HS-27A (cell line): ENCODE data around the gene BAIAP3.

Source experiments
- DNase-seq: peaks from one replicate; pipeline ENCODE4 v3.0.0-alpha.2; 2012; ENCODE audit warnings: low read depth, missing footprints

BAIAP3 gene

DNA sequence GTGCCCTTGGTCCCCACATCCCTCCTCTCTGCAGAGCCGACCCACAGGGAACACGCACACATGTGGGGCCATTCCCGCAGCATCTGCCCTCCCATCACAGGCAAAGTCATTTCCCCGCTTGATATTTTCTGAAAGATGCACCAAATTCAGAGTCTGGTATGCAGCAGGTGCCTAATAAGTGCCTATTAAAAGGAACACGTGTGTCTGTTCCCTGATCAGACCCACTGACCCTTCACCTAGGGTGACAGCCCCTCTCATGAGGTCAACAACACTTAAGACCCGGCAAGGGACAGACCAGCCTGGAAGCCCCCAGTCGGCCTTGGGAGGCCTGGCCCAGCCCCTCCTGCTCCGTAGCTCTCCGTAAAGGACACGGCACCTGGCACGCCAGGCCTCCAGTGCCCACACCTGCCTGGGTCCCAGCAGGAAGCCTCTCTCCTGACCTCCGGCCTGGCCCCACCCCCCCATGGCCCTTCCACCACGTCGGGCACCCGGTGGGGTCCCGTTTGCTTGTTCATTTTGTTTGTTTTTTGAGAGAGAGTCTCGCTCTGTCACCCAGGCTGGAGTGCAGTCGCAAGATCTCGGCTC, 61.0 kb downstream of the BAIAP3 start:
- DNase-seq: no peak

DNA sequence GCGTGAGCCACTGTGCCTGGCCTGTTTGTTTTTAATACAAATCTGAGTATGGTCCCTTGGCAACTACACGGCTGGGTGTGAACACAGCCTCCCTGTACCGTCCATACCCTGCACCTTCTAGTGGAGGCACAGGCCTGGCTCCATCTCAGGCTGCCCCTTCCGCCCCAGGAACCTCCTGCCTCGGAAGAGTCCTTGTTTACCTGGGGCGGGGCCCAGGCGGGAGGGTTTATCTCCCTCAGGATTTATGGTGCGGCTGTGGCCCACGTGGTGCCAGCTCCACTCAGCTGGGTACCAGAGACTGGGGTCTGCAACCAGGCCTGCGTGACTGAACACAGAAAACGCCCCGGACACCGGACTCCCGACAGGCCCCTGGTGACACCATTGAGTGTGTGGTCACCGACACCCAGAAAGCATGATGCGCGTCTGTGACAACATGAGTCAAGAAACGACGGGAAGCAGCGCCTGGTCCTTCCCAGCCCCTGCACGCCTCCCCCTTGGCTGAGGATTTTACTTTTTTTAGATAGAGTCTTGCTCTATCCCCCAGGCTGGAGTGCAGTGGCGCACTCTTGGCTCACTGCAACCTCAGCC, 62.1 kb downstream of the BAIAP3 start:
- DNase-seq: no peak

DNA sequence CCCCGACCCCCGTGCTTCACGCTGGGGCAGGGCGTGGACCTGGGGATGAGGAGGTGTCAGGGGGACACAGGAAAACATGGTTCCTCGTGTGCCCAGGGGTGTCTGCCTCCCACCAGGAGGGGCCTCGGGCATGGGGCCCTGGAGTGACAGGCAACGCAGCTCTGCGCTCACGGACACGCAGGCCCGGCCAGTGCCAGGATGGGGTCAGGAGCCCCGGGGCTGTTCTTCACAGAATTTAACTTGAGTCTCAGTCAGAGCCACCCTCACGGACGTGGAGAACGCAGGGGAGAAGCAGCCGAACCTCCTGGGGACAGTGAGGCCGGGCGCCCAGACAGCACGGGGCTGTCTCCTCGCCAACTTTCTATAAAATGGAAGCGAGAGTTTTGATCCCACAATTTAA, 64.3 kb downstream of the BAIAP3 start:
- DNase-seq: no peak

DNA sequence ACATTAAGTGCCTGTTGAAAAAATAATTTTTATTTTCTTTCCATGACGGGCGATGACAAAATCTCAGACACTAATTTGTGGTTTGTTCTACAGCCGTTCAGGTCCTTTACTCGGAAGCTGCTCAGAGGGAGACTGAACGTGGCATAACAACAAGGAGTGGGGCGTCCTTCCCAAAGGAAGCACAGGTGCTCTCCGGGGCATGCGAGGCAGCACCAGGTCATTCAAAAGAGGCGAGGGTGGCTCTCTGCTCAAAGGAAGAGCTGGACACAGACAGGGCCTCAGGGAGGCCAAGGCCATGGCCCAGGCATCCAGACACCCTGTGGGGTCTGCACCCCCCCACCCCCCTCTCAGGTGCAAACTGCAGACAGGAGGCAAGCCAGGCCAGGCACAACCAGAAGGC, 64.9 kb downstream of the BAIAP3 start:
- no peak for DNase-seq
